ENCODE results near the gene TWSG1. TPM values are rescaled to one million over a fixed set of nuclear protein-coding genes. Genes with fewer than 3 reads are reported as not detected.

TWSG1 gene
- total RNA-seq, 2 donors from 2014 or later = 30.7 to 31.4 TPM

- no peak for TF ChIP-seq CTCF (conservative IDR thresholded peaks at IDR 0.05)
- Mint-ChIP-seq H3K4me1 (no peaks in the 10 kb centered on the region), H3K27me3 (ENCODE audit: insufficient read depth) (peaks cover 11% of the 10 kb centered on the region), H3K36me3 (ENCODE audit: low read depth) (no peaks in the 10 kb centered on the region), H3K9me3 (no peaks in the 10 kb centered on the region), H3K27ac (no peak overlapping the region), H3K4me3 (no peak overlapping the region)
- no peak for DNase-seq
- H3K27ac ChIP-seq (ENCODE audit: low read depth, low read length) = no peak overlapping the region
- H3K27me3 ChIP-seq (ENCODE audit: control insufficient read depth, insufficient read depth, low read length, poor library complexity, severe bottlenecking) = no peaks in the 10 kb centered on the region
- no peaks in the 10 kb centered on the region for H3K4me1 ChIP-seq (ENCODE audit: control insufficient read depth, insufficient read depth, low read length)
- 97 to 100% methylated on average over 3 to 4 of the region's 4 CpGs for WGBS, 2 experiments (ENCODE audit: insufficient coverage in 1 of 2, insufficient read length in 1 of 2)
- H3K4me3 ChIP-seq (ENCODE audit: low read length) = no peak overlapping the region
- no peaks in the 10 kb centered on the region for H3K36me3 ChIP-seq (ENCODE audit: control insufficient read depth, insufficient read depth, low read length)
- peaks cover 2% of the 10 kb centered on the region for H3K9me3 ChIP-seq (ENCODE audit: control insufficient read depth, low read length)
- H3K9ac ChIP-seq (ENCODE audit: extremely low read depth, low read length, poor library complexity, severe bottlenecking) = no peak overlapping the region
These were observed 12.8 kb upstream of the TWSG1 start for GRCh38 chr18:9321736-9322135.

- H3K9me3 ChIP-seq (ENCODE audit: control insufficient read depth, low read length) = peaks cover 2% of the 10 kb centered on the region
- no peaks in the 10 kb centered on the region for H3K4me1 ChIP-seq (ENCODE audit: control insufficient read depth, insufficient read depth, low read length)
- WGBS, 2 experiments (ENCODE audit: insufficient coverage in 1 of 2, insufficient read length in 1 of 2) = 90 to 96% methylated on average over 2 of the region's 2 CpGs
- DNase-seq = no peak
- no peak overlapping the region for H3K27ac ChIP-seq (ENCODE audit: low read depth, low read length)
- no peak for TF ChIP-seq CTCF (conservative IDR thresholded peaks at IDR 0.05)
- no peaks in the 10 kb centered on the region for H3K4me1 Mint-ChIP-seq
- H3K4me3 ChIP-seq (ENCODE audit: low read length) = no peak overlapping the region
- no peaks in the 10 kb centered on the region for H3K36me3 ChIP-seq (ENCODE audit: control insufficient read depth, insufficient read depth, low read length)
- H3K27ac Mint-ChIP-seq = no peak overlapping the region
- H3K27me3 ChIP-seq (ENCODE audit: control insufficient read depth, insufficient read depth, low read length, poor library complexity, severe bottlenecking) = no peaks in the 10 kb centered on the region
- no peak overlapping the region for H3K4me3 Mint-ChIP-seq
- H3K27me3 Mint-ChIP-seq (ENCODE audit: insufficient read depth) = peaks cover 14% of the 10 kb centered on the region
- no peaks in the 10 kb centered on the region for H3K36me3 Mint-ChIP-seq (ENCODE audit: low read depth)
- no peak overlapping the region for H3K9ac ChIP-seq (ENCODE audit: extremely low read depth, low read length, poor library complexity, severe bottlenecking)
- peaks cover 2% of the 10 kb centered on the region for H3K9me3 Mint-ChIP-seq
These were observed 11.8 kb upstream of the TWSG1 start for GRCh38 chr18:9322744-9323143.

GRCh38 chr18:9323750-9324445, 10.7 kb upstream of the TWSG1 start:
- Mint-ChIP-seq H3K4me1 (no peaks in the 10 kb centered on the region), H3K36me3 (ENCODE audit: low read depth) (no peaks in the 10 kb centered on the region), H3K27me3 (ENCODE audit: insufficient read depth) (peaks cover 17% of the 10 kb centered on the region), H3K27ac (no peak overlapping the region), H3K9me3 (peaks cover 11% of the 10 kb centered on the region), H3K4me3 (no peak overlapping the region)
- no peak for DNase-seq
- TF ChIP-seq CTCF (conservative IDR thresholded peaks at IDR 0.05) = no peak
- Histone ChIP-seq H3K9me3 (ENCODE audit: control insufficient read depth, low read length) (peaks cover 11% of the 10 kb centered on the region), H3K27me3 (ENCODE audit: control insufficient read depth, insufficient read depth, low read length, poor library complexity, severe bottlenecking) (no peaks in the 10 kb centered on the region), H3K9ac (ENCODE audit: extremely low read depth, low read length, poor library complexity, severe bottlenecking) (no peak overlapping the region), H3K27ac (ENCODE audit: low read depth, low read length) (no peak overlapping the region), H3K4me3 (ENCODE audit: low read length) (no peak overlapping the region), H3K36me3 (ENCODE audit: control insufficient read depth, insufficient read depth, low read length) (no peaks in the 10 kb centered on the region), H3K4me1 (ENCODE audit: control insufficient read depth, insufficient read depth, low read length) (no peaks in the 10 kb centered on the region)
- WGBS, 2 experiments (ENCODE audit: insufficient coverage in 1 of 2, insufficient read length in 1 of 2) = 94 to 96% methylated on average over 3 of the region's 3 CpGs

Data from endodermal cell (in vitro differentiated cells).